Measurements from ENCODE around the gene DHCR7. TPM values are rescaled to one million over a fixed set of nuclear protein-coding genes. Genes with fewer than 3 reads are reported as not detected.

Gene DHCR7
- polyA plus RNA-seq, 2 of the 4 experiments (the other 2 are of a cell fraction): 44.2 to 82.2 TPM

- peak; percentile 67; the same call in 1 of the 2 replicates for TF ChIP-seq E2F6 (IDR thresholded peaks at IDR 0.05; ENCODE audit: borderline replicate concordance, low read depth)
- no peak for TF ChIP-seq CTCF (IDR thresholded peaks at IDR 0.05)
- peak; percentile 97 for TF ChIP-seq MAX (IDR thresholded peaks at IDR 0.05)
- TF ChIP-seq HOXA7 (CRISPR knock-in tag; IDR thresholded peaks at IDR 0.05): no peak
Observed at GRCh38 chr11:71448257-71449171, at the start of gene DHCR7 (continued).

DNA sequence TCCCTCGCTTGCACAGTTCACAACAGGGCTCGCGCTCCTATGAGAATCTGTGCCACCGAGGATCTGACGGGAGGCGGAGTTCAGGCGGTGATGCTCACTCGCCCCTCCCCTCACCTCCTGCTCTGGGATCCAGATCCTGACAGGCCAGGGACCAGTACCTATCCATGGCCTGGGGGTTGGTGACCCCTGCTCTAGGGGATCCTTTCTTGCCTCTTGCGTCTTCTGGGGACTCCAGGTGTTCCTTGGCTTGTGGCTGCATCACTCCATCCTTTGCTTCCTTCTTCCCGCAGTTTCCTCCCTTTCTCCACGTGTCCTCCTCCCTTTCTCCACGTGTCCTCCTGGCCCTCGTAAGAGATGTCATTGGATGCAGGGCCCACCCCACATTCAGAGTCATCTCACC, 48.2 kb upstream of the DHCR7 start:
- TF ChIP-seq POLR2AphosphoS2 (conservative IDR thresholded peaks at IDR 0.05; ENCODE audit: low read length) (no peak), SREBF2 (IDR thresholded peaks at IDR 0.05) (no peak), ESRRA (IDR thresholded peaks at IDR 0.05; ENCODE audit: borderline replicate concordance, low read length) (no peak), PHF8 (IDR thresholded peaks at IDR 0.05; ENCODE audit: borderline replicate concordance, low read depth) (no peak), MAX (IDR thresholded peaks at IDR 0.05) (no peak), ZNF302 (CRISPR knock-in tag; IDR thresholded peaks at IDR 0.05) (no peak), POLR2A (IDR thresholded peaks at IDR 0.05; ENCODE audit: low read length) (no peak), EHMT2 (IDR thresholded peaks at IDR 0.05; ENCODE audit: low read depth) (no peak), JUN (IDR thresholded peaks at IDR 0.05) (no peak), NR3C1 (IDR thresholded peaks at IDR 0.05) (no peak)
- TF ChIP-seq, protein P1, sequence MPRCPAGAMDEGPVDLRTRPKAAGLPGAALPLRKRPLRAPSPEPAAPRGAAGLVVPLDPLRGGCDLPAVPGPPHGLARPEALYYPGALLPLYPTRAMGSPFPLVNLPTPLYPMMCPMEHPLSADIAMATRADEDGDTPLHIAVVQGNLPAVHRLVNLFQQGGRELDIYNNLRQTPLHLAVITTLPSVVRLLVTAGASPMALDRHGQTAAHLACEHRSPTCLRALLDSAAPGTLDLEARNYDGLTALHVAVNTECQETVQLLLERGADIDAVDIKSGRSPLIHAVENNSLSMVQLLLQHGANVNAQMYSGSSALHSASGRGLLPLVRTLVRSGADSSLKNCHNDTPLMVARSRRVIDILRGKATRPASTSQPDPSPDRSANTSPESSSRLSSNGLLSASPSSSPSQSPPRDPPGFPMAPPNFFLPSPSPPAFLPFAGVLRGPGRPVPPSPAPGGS (IDR thresholded peaks at IDR 0.05): no peak
- CTCF ChIA-PET: no interaction called here
- WGBS (ENCODE audit: missing lambda C conversion rate): 95% methylated on average over 13 of the region's 13 CpGs
- Histone ChIP-seq H3K9me3 (no peaks in the 10 kb centered on the region), H3K27ac (no peak overlapping the region), H3K4me2 (no peak overlapping the region), H3K4me1 (peaks cover 11% of the 10 kb centered on the region), H3K4me3 (no peak overlapping the region)
- ATAC-seq (no peak), DNase-seq (ENCODE audit: low read depth in 1 of 2, low spot score in 1 of 2) (no peak), FAIRE-seq (no peak)
- POLR2A ChIA-PET: no interaction called here

DNA sequence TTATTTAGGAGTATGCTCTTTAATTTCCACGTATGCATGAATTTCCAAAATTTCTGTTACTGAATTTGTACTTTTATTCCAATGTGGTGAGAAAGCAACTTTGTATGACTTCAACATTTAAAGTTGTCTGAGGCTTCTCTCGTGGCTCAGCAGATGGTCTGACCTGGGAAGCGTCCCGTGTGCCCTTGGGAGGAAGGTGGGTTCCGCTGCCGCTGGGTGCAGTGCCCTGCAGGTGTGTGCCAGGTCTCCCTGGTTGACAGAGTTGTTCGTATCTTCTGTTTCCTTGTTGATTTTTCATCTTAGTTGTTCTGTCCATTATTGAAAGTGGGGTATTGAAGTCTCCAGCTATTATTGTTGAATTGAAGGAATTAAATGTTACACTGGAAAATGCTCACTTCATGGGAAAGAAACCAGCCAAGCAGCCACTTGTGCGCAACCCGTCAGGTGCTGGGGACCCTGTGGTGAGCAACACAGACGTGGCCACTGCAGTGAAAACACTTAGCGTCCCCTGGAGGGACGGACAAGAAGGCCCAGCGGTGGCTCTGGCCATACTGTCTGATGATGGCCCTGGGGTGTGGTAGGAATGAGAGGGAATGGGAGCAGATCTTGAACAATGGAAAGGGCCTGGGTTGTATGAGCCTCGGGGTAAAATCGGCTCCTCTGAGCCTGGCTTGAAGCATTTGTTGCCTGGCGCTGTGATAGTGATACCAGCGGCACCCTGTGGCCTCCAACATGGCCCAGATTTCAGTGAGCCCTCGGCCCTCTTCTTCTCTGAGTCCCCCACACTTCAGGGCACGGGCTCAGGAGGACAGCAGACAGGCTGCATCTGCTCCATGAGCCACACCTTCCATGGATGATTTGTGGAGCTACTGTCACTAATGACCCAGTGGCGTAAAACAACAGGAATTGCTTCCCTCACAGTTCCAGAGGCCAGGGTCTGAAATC, 47.4 kb upstream of the DHCR7 start:
- CTCF ChIA-PET: no interaction called here
- Histone ChIP-seq H3K4me3 (no peak overlapping the region), H3K27ac (no peak overlapping the region), H3K4me2 (no peak overlapping the region), H3K9me3 (no peaks in the 10 kb centered on the region), H3K4me1 (peaks cover 9% of the 10 kb centered on the region)
- ATAC-seq (no peak), DNase-seq (ENCODE audit: low read depth in 1 of 2, low spot score in 1 of 2) (no peak), FAIRE-seq (no peak)
- POLR2A ChIA-PET: no interaction called here
- WGBS (ENCODE audit: missing lambda C conversion rate): 90% methylated on average over 19 of the region's 20 CpGs
- TF ChIP-seq ZSCAN20 (CRISPR knock-in tag; IDR thresholded peaks at IDR 0.05) (no peak), CHD4 (IDR thresholded peaks at IDR 0.05; ENCODE audit: borderline replicate concordance) (no peak), JUN (IDR thresholded peaks at IDR 0.05) (no peak), PHF8 (IDR thresholded peaks at IDR 0.05; ENCODE audit: borderline replicate concordance, low read depth) (no peak), HDAC2 (IDR thresholded peaks at IDR 0.05) (no peak), EHF (CRISPR knock-in tag; IDR thresholded peaks at IDR 0.05) (no peak), CEBPB (IDR thresholded peaks at IDR 0.05) (no peak), FOXS1 (CRISPR knock-in tag; IDR thresholded peaks at IDR 0.05) (no peak), SMC3 (IDR thresholded peaks at IDR 0.05) (no peak), RCOR1 (IDR thresholded peaks at IDR 0.05; ENCODE audit: low read depth, low read length) (no peak), HEYL (CRISPR knock-in tag; IDR thresholded peaks at IDR 0.05) (no peak), MAFK (IDR thresholded peaks at IDR 0.05; ENCODE audit: partially characterized antibody) (no peak), PBX3 (IDR thresholded peaks at IDR 0.05) (no peak), RNF2 (IDR thresholded peaks at IDR 0.05; ENCODE audit: borderline replicate concordance, low read depth) (no peak)
- TF ChIP-seq, protein P2, sequence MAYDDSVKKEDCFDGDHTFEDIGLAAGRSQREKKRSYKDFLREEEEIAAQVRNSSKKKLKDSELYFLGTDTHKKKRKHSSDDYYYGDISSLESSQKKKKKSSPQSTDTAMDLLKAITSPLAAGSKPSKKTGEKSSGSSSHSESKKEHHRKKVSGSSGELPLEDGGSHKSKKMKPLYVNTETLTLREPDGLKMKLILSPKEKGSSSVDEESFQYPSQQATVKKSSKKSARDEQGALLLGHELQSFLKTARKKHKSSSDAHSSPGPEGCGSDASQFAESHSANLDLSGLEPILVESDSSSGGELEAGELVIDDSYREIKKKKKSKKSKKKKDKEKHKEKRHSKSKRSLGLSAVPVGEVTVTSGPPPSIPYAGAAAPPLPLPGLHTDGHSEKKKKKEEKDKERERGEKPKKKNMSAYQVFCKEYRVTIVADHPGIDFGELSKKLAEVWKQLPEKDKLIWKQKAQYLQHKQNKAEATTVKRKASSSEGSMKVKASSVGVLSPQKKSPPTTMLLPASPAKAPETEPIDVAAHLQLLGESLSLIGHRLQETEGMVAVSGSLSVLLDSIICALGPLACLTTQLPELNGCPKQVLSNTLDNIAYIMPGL (CRISPR knock-in tag; IDR thresholded peaks at IDR 0.05; ENCODE audit: borderline replicate concordance): no peak
